OCI-LY7 (cell line): ENCODE data around the gene MAP6.

ENCODE experiments used
- EZH2phosphoT487 ChIP-seq: fragments of 200-600 bp; sonication (generic); IDR thresholded peaks from 2 replicates; pipeline ENCODE4 v1.6.1; 2018; ENCODE audit warnings: low read depth, borderline replicate concordance, mild to moderate bottlenecking, mixed run types, antibody characterized with exemption, low read length, moderate library complexity, mixed read lengths
- TF ChIP-seq, protein P1 (sequence below): fragments of 200-600 bp; sonication (generic); conservative IDR thresholded peaks from 2 replicates; pipeline ENCODE4 v1.5.1; 2014; ENCODE audit warnings: mild to moderate bottlenecking, antibody characterized with exemption, low read length, moderate library complexity, mixed read lengths

DNA sequence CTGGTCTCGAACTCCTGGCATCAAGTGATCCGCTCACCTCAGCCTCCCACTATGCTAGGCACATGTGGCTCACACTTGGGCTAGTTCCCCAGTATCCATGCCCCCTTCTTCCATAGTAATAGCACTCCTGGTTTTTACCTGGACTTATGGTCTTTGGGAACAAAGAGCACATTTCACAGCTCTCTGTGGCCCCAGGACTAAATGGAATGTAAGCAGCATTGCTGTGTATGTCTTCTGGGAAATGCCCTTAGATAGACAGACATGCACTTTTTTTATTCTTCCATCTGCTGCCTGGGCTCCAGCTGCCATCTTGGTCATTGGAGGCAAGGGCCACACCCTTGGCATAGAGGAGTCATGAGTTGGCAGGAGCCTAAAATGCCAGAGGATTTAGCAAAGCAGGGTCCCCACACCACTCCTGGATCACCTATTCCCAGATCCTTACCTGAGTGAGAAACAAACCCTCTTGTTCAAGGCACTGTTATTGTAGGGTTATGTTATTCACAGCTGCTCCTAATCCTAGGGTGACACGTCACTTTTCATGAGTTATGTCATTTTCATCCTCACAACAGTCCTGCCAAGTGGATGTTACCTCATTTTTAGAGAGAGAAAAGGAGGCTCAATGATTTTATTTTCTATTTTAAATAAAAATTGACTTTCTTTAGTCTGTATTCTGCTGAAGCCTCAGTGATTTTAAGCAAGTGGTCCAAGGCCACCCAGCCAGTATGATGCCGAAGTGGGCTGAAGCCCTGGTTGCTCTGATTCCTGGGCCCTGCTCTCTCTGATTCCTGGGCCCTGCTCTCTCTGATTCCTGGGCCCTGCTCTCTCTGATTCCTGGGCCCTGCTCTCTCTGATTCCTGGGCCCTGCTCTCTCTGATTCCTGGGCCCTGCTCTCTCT lies 127.4 kb downstream of the MAP6 start:
- TF ChIP-seq, protein P1, sequence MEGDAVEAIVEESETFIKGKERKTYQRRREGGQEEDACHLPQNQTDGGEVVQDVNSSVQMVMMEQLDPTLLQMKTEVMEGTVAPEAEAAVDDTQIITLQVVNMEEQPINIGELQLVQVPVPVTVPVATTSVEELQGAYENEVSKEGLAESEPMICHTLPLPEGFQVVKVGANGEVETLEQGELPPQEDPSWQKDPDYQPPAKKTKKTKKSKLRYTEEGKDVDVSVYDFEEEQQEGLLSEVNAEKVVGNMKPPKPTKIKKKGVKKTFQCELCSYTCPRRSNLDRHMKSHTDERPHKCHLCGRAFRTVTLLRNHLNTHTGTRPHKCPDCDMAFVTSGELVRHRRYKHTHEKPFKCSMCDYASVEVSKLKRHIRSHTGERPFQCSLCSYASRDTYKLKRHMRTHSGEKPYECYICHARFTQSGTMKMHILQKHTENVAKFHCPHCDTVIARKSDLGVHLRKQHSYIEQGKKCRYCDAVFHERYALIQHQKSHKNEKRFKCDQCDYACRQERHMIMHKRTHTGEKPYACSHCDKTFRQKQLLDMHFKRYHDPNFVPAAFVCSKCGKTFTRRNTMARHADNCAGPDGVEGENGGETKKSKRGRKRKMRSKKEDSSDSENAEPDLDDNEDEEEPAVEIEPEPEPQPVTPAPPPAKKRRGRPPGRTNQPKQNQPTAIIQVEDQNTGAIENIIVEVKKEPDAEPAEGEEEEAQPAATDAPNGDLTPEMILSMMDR: no peak
- no peak for TF ChIP-seq EZH2phosphoT487
